Spleen (tissue), 7 donors: ENCODE results near the gene AXIN1.

Source experiments
- CTCF ChIP-seq, 11 experiments: fragments of 200-600 bp in 7 of 11; fragments of 450-650 bp in 4 of 11; sonication (generic) in 4 of 11; IDR thresholded peaks in 8 of 11; conservative IDR thresholded peaks in 3 of 11; 1 replicate in 7 of 11; 2 replicates in 4 of 11; pipeline versions ENCODE4 v1.4.0 to v1.8.0; 2016 to 2021; ENCODE audit warnings: antibody characterized with exemption in 11 of 11, inconsistent platforms in 4 of 11, mild to moderate bottlenecking in 1 of 11
- POLR2A ChIP-seq, 3 donors: fragments of 450-650 bp; IDR thresholded peaks; one replicate each; pipeline ENCODE4 v1.5.1; 2017; ENCODE audit warnings: antibody characterized with exemption in 3 of 3, mild to moderate bottlenecking in 1 of 3
- POLR2AphosphoS5 ChIP-seq, 3 donors: sonication (generic); formaldehyde crosslinking; IDR thresholded peaks; one replicate each; pipeline ENCODE4 v1.5.1; 2017; ENCODE audit warnings: antibody characterized with exemption in 3 of 3
- donor health status: DM: no; HTN: no; CAD: no; lungs with moderate emphysema.
- donor health status: DM: no; HTN: no; CAD: no.
- donor health status: DM: no; HTN: no; CAD: no.

- TF ChIP-seq CTCF (IDR thresholded peaks at IDR 0.05 in 8 of 11, conservative IDR thresholded peaks at IDR 0.05 in 3 of 11) (no peak), POLR2A (IDR thresholded peaks at IDR 0.05) (no peak), POLR2AphosphoS5 (IDR thresholded peaks at IDR 0.05) (no peak)
These were observed 69.3 kb downstream of the AXIN1 start, which contains the start of gene PDIA2 for GRCh38 chr16:283033-283805.
